Astrocyte of the cerebellum (primary cell): ENCODE measurements around the gene UTP18.

Source experiments
- DNase-seq: peaks from one replicate; pipeline ENCODE4 v3.0.0-alpha.2; 2011; ENCODE audit warnings: low read depth
- H3K4me3 ChIP-seq: 2 replicates; pipeline ENCODE4 v1.5.1; 2011; ENCODE audit warnings: mild to moderate bottlenecking, low read depth, low read length, moderate library complexity
- in situ Hi-C: cut with HindIII; loops from 2 replicates; pipeline ENCODE4 v1.10.0; 2017; ENCODE audit warnings: low sequenced_read_pairs
- TF ChIP-seq, protein P1 (sequence below): IDR thresholded peaks from 2 replicates; pipeline ENCODE4 v1.5.1; 2012; ENCODE audit warnings: low read length, low read depth, moderate library complexity, mild to moderate bottlenecking; ENCODE audit errors: missing control alignments

The UTP18 gene

GRCh38 chr17:51229889-51230288, 30.5 kb upstream of the UTP18 start:
- H3K4me3 ChIP-seq = no peak overlapping the region
- TF ChIP-seq, protein P1, sequence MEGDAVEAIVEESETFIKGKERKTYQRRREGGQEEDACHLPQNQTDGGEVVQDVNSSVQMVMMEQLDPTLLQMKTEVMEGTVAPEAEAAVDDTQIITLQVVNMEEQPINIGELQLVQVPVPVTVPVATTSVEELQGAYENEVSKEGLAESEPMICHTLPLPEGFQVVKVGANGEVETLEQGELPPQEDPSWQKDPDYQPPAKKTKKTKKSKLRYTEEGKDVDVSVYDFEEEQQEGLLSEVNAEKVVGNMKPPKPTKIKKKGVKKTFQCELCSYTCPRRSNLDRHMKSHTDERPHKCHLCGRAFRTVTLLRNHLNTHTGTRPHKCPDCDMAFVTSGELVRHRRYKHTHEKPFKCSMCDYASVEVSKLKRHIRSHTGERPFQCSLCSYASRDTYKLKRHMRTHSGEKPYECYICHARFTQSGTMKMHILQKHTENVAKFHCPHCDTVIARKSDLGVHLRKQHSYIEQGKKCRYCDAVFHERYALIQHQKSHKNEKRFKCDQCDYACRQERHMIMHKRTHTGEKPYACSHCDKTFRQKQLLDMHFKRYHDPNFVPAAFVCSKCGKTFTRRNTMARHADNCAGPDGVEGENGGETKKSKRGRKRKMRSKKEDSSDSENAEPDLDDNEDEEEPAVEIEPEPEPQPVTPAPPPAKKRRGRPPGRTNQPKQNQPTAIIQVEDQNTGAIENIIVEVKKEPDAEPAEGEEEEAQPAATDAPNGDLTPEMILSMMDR = no peak
- DNase-seq = no peak
- in situ Hi-C loops = no loop called here

- H3K4me3 ChIP-seq = no peak overlapping the region
- TF ChIP-seq, protein P1 = no peak
- no peak for DNase-seq
- in situ Hi-C loops = no loop called here
These were observed 30.0 kb upstream of the UTP18 start for GRCh38 chr17:51230306-51230705.

DNA sequence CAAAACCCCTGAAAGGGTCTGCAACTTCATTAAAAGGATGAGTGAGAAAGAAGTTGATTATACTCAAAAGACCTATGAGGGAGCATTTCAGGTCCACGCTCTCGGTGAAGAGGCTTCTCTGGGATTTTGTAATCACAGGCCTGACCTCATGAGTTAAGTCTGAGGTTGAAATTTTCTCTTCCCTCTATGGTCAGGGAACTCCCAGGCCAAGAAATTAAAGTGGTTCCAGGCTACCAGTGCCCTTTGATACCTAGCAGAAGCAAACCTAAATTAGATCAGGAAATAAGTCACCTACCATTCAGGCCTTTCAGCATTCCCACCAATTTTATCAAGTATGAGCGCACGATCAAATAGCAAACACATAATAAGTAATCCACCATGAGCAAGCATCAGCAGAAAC, 28.3 kb upstream of the UTP18 start:
- DNase-seq = no peak
- TF ChIP-seq, protein P1 = no peak
- no peak overlapping the region for H3K4me3 ChIP-seq
- in situ Hi-C loops = no loop called here

DNA sequence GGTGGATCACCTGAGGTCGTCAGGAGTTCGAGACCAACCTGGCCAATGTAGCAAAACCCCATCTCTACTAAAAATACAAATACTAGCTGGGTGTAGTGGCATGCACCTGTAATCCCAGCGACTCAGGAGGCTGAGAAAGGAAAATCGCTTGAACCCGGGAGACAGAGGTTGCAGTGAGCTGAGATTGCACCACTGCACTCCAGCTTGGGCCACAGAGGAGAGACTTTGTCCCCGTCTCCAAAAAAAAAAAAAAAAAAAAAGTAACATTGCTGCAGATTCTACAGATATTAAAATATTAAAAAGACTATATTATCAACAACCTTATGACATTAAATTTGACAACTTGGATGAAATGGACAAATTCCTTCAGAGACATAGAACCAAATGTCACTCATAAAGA, 26.2 kb upstream of the UTP18 start:
- no peak overlapping the region for H3K4me3 ChIP-seq
- no peak for DNase-seq
- in situ Hi-C loops = no loop called here
- TF ChIP-seq, protein P1 = no peak

DNA sequence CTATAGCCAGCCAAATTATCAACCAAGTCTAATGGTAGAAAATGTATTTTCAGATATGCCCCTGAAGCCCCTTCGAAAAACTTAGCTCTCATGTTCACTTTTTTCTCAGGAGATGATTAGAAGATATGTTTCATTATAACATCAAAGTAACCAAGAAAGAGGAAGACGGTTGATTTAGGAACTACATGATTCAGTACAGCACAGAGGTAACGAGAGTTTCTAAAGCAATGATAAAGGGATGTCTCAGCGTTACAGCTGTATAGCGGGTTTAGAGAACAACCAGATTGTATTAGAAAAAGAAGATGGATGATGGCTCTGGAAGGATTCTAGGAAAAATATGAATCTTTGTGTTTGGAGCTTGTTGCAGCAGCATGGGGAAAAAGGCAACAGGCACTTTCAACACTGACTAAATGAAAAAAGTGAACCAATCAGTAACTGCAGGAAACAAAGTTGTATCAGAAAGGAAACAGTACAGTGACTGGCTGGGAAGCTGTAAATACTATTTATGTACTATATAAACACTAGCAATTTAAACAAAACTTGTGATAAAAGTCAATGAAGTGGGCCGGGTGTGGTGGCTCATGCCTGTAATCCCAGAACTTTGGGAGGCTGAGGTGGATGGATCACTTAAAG, 22.0 kb upstream of the UTP18 start:
- TF ChIP-seq, protein P1 = no peak
- in situ Hi-C loops = no loop called here
- no peak overlapping the region for H3K4me3 ChIP-seq
- no peak for DNase-seq

DNA sequence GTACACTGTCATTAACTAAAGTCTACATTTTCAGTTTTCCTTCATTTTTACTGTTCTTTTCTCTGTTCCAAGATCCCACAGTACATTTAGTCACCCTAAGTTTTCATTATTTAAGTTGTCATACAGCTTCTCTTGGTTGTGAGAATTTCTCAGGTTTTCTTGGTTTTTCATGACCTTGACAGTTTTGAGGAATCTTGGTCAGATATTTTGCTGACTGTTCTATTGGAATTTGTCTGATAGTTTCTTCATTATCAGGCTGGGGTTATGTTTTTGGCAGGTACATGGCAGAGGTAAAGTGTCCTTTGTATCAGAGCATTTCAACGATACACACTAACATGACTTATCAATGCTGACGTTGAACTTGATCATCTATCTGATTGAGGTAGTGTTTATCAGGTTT, 20.1 kb upstream of the UTP18 start:
- TF ChIP-seq, protein P1 = no peak
- in situ Hi-C loops = no loop called here
- no peak overlapping the region for H3K4me3 ChIP-seq
- DNase-seq = no peak
